ENCODE data around the gene YY1.
"Not testable (repeated sequence)": the region's sequence is repeated elsewhere in the genome, so short reads cannot be mapped to it uniquely, and the experiment has no call there.

- not testable (repeated sequence) for TF ChIP-seq CTCF (IDR thresholded peaks at IDR 0.05); MYC (IDR thresholded peaks at IDR 0.05; ENCODE audit: borderline replicate concordance, low read length); ELK1 (IDR thresholded peaks at IDR 0.05; ENCODE audit: low read depth, low read length); REST (IDR thresholded peaks at IDR 0.05); POLR2AphosphoS2 (conservative IDR thresholded peaks at IDR 0.05; ENCODE audit: low read length); MAX (IDR thresholded peaks at IDR 0.05)
Measured at GRCh38 chr14:100208136-100208535, 30.8 kb upstream of the YY1 start.

Data from A549 (cell line).